NCI-H1048 (cell line): ENCODE results near the gene IGSF8.
"Not testable (repeated sequence)": the region's sequence is repeated elsewhere in the genome, so short reads cannot be mapped to it uniquely, and the experiment has no call there.

Source experiments
- DNase-seq: peaks from one replicate; lab custom pipeline; 2025; lab: John Stamatoyannopoulos, UW

Gene IGSF8

DNA sequence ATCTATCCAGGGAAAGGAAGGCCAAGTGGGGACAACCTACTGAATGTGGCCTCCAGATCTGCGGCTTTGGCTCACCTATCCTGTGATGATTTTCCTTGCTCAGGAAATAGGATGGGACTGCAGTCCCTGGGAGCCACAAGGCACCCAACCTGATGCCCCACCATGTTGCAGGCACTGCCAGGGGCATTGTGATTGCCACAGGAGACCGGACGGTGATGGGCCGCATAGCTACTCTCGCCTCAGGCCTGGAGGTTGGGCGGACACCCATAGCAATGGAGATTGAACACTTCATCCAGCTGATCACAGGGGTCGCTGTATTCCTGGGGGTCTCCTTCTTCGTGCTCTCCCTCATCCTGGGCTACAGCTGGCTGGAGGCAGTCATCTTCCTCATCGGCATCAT is 29.0 kb upstream of the IGSF8 start:
- DNase-seq: no peak

DNA sequence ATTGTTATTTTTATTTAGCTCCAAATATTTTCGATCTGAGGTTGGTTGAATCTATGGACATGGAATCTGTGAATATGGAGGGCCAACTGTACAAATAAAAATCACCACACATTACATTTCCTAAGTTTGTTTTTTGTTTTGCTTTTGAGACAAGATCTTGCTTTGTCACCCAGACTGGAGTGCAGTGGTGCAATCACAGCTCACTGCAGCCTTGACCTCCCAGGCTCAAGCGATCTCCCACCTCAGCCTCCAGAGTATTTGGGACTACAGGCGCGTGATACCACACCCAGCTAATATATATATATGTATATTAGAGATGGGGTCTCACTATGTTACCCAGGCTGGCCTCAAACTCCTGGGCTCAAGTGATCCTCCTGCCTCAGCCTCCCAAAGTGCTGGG is 27.9 kb upstream of the IGSF8 start:
- DNase-seq: not testable (repeated sequence)

DNA sequence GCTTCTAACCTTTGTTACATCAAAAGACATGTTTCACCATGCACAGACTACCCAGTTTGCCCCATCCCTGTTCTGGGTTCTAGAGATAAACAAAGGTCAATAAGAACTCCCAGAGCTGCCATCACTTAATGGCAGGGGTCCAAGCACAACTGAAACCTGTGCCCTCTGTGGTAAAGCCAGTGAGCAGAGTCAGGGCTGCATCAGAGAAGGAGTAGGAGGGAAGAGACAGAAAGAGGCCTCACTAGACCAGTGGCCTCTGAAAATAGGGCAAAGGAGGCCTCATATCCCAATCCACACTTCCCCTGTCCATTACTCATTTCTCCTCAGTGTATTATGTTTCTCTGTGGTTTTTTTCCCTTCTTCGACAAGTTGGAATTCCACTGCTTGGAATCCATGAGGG is 27.3 kb upstream of the IGSF8 start:
- no peak for DNase-seq

- DNase-seq: no peak
Measured at GRCh38 chr1:160124705-160125478, 26.5 kb upstream of the IGSF8 start.

- DNase-seq: no peak
Measured at GRCh38 chr1:160123726-160124125, 25.3 kb upstream of the IGSF8 start.

- DNase-seq: no peak
Measured at GRCh38 chr1:160122978-160123495, 24.6 kb upstream of the IGSF8 start.

DNA sequence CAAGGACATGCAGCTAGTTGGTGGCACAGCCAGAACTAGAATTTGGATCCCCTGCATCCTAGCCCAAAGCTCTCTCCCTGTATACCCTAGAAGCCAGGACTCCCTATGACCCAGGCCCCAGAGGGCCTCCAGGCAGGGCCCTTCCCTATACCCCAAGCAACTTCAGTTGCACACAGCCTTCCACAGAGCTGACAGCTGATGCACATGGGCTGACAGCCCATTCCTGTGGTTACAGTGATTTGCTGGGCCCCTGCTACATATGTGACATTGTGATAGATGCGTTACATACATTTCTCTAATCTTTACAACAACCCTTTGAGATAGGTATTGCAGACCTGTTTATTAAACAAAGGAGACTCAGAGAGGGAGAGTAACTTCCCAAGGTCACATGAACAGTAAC is 23.0 kb upstream of the IGSF8 start:
- no peak for DNase-seq

- no peak for DNase-seq
Measured at GRCh38 chr1:160120797-160121196, 22.4 kb upstream of the IGSF8 start.

DNA sequence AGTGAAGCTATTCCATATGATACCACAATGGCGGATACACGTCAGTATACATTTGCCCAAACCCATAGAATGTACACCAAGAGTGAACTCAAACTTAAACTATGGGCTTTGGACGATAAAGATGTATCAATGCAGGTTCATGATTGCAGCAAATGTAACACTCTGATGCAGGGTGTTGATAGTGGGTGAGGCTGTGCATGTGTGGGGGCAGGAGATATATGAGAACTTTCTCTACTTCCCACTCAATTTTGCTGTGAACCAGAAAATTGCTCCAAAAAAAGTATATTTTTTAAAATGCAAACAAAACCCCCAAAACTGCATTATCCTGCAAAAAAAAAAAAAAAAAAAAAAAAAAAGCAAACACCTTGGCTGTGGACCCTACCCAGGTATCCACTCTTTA is 20.5 kb upstream of the IGSF8 start:
- DNase-seq: no peak

DNA sequence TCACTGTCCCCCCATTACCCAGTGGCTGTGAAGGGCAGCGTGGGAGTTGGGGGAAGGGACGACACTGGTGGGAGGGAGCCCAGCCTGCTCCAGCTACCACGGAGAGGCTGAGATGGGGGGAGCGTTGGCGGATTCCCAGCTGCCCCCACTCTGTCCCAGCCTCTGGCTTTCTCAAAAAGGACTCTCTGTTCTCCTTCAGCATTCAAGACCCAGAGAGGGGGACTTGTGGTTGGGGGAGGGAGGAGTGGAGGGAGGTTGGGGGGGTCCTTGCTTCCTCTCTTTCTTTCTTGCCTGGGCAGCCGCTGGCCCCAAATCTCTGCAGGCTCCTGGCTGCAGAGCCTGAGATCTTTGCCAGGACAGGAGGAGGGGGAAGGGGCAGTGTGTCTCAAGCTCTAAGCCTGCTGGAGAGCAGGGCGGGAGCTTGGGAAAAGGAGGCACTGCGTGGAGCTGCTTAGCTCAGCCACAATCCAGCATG is 19.3 kb upstream of the IGSF8 start:
- DNase-seq: no peak

DNA sequence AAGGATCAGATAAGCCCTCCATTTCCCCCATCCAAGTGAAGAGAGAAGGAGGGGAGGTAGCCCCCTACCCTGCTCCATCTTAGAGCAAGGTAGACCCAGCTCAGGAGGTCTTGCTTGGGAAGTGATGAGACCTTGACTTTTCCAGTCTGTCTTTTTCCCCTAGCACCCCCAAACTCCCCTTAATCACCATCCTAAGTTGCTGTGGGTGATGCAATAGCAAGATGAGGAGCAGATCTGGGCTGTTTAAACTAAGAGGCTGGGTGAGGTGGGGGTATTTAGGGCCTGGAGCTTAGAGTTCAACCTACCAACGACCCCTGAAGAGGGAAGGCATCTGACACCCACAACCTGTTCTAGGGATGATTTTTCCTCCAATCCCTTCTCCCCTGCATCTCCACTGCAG is 18.9 kb upstream of the IGSF8 start:
- DNase-seq: no peak

GRCh38 chr1:160116283-160117147 is 18.1 kb upstream of the IGSF8 start:
- no peak for DNase-seq

DNA sequence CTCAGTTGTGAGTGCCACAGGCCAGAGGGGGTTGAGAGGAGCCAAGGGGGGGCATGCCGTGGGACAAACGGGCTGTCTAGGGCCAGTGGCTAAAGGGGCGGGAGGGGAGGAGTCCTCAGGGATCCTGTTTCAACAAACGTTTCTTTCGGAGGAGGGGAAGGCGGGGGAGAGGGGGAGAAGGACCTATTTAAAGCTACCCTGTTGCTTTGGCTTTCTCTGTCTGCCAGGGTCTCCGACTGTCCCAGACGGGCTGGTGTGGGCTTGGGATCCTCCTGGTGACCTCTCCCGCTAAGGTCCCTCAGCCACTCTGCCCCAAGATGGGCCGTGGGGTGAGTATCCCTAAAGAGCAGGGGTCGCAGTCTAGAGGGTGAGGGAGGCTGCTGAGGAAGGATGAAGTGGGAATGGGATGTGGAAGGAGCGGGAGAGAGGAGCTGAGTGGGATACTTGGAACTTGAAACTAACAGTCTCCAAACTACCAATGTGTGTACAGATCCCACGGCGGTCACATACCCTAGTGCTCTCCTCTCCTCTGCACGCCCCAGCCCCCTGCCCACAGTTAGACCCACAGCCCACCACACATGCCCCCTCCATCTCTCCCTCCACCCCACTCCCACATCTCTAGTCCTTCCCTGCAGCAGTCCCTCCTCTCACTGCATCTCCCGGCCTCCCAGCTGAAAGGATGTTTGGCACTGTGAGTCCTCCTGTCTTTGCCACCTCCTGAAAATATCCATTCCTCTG is 17.3 kb upstream of the IGSF8 start, which contains the start of gene ATP1A2:
TSS of gene ATP1A2 (plus strand) at position 215 of the 738 bp plus-strand sequence. CDS start at position 318, 103 bp downstream.
- no peak for DNase-seq

DNA sequence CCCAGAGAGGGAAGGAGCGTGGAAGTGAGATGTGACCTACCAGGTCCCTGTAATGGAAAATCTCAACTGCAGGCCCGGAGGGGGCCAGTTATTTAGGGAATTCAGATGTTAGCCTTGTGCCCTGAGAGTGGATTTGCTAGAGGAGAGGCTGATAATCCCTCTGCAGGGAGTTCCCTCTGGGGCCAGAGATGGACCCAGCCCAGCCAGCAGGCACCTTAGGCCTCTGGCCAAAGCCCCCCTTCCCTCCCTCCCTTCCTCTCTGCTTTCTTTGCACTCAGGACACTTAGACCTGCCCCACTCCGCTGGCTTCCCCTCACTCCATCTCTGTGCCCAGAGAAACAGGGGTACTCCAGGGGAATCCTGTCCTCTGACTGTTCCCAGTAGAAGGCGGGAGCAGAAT is 15.7 kb upstream of the IGSF8 start:
- no peak for DNase-seq

DNA sequence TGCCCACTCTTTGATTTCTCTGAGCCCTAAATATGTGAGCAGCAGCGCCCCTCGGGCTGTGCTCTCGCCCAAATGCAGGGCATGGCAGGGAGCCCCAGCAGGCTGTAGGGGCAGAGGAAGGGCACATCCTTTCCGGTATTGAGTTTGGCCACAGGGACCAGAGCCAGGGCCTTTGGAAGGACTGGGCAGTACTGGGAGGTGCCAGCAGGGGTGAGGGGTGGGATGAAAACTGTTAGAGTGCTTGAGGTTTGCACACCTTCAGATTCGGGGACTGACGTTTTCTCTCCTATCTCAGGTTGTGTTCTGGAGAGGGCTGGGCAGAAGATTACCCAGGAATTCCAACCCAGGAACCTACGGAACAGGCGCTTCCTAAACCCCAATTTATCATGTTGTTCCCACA is 15.0 kb upstream of the IGSF8 start:
- DNase-seq: no peak

DNA sequence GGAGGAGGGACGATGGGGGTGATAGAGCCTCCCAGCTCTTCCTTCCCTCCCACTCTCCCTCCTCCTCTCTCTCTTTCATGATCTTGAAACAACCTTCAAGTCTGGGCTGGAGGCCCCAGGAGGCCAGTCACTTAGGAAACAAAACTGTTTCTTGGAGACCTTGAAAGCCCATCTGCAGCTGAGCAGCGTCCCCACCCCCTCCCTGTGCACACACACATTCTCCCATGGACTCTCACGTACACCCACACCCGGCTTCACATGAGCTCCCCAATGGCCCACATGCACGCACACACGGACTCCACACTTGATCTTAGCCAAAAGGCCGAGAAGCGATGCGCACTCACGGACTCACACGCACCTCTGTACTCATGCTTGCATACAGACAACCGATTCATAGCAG is 13.9 kb upstream of the IGSF8 start:
- DNase-seq: no peak

GRCh38 chr1:160111462-160111861 is 13.0 kb upstream of the IGSF8 start:
- DNase-seq: not testable (repeated sequence)

DNA sequence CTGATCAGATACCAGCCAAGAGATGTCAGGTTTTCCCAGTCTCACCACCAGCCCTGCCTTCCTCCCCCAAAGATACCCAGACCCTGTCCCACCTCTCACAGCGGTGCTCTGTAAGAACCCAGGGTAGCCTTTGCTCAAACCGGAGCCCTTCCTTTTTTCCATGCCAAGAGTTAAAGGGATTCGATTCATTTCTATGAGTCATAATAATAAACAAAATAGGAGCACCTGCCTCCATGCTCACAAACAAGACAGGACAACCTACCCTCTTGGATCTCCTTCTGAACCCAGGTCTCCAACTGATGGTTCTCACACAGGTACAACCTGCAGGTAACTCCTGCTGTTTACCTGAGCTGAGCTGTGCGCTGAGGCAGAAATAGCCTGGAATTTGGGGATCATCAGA is 11.3 kb upstream of the IGSF8 start:
- DNase-seq: no peak

GRCh38 chr1:160108888-160109662 is 10.7 kb upstream of the IGSF8 start:
- DNase-seq: no peak

DNA sequence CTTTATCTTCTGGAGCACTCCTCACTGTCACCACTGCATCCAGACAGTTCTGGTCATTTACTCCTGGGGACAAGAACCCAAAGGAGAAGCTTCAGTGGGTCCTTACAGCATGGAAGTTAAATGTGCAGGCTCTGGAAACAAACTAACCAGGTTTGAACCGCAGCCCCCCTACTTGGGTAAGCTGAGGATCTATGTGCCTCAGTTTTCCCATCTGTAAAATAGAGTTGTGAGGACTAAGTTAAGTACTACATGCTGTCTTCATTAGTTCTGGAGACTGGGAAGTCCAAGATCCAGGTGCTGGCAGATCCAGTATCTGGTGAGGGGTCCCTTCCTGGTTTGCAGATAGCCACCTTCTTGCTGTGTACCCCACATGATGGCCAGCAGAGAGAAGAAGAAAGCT is 9.1 kb upstream of the IGSF8 start:
- no peak for DNase-seq

DNA sequence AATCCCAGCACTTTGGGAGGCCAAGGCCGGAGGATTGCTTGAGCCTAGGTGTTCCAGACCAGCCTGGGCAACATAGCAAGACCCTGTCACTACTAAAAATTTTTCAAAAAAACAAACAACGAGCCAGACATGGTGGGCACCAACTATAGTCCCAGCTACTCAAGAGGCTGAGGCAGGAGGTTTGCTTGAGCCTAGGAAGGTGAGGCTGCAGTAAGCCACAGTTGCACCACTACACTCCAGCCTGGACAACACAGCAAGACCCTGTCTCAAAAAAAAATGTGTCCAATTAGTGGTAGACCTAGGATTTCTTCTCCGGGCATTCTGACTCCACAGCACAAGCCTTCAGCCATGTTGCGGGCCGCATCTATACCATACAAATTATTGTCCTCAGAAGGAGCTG is 6.7 kb upstream of the IGSF8 start:
- no peak for DNase-seq
